Naive thymus-derived CD4-positive, alpha-beta T cell (primary cell): Measurements from ENCODE around the gene HLA-DOA. TPM values are rescaled to one million over a fixed set of nuclear protein-coding genes. Genes with fewer than 3 reads are reported as not detected.

Experiments used
- ATAC-seq: fragments of 150-1000 bp; cut with Tn5 transposase; 2 replicates; pipeline ENCODE4 v1.10.0; 2021; ENCODE audit warnings: mild to moderate bottlenecking, moderate library complexity
- CTCF ChIA-PET: fragments of 350-600 bp; sonication (Branson Sonifier 250); formaldehyde crosslinking; loops from one replicate; lab custom pipeline; 2021; ENCODE audit warnings: antibody characterized with exemption; lab: Charles Lee
- POLR2A ChIA-PET: fragments of 350-600 bp; sonication (Branson Sonifier 250); formaldehyde crosslinking; loops from one replicate; lab custom pipeline; 2021; ENCODE audit warnings: antibody characterized with exemption, inconsistent platforms; lab: Charles Lee
- DNase-seq, 9 donors: peaks; one replicate each; pipeline versions ENCODE4 v3.0.0 to v3.0.0-alpha.2; 2020 to 2022; ENCODE audit warnings: mixed read lengths in 1 of 9
- H3K27ac ChIP-seq: one replicate; pipeline ENCODE4 v1.7.0; 2013; ENCODE audit warnings: mild to moderate bottlenecking, low read depth, low read length, moderate library complexity
- H3K27me3 ChIP-seq, 2 donors: one replicate each; pipeline ENCODE4 v1.7.0; 2013; ENCODE audit warnings: low read length in 2 of 2, mild to moderate bottlenecking in 2 of 2, moderate library complexity in 2 of 2; ENCODE audit not compliant: control insufficient read depth in 2 of 2, insufficient read depth in 2 of 2
- H3K36me3 ChIP-seq, 3 experiments: 1 replicate in 2 of 3; 2 replicates in 1 of 3; pipeline ENCODE4 v1.7.0; 2013; ENCODE audit warnings: low read length in 3 of 3, mild to moderate bottlenecking in 3 of 3, moderate library complexity in 1 of 3; ENCODE audit not compliant: insufficient read depth in 3 of 3, control insufficient read depth in 2 of 3
- H3K4me1 ChIP-seq, 2 donors: one replicate each; pipeline ENCODE4 v1.7.0; 2013; ENCODE audit warnings: low read length in 2 of 2, mild to moderate bottlenecking in 2 of 2, moderate library complexity in 1 of 2; ENCODE audit not compliant: control insufficient read depth in 2 of 2, insufficient read depth in 2 of 2
- H3K4me3 ChIP-seq: 2 replicates; pipeline ENCODE4 v1.7.0; 2013; ENCODE audit warnings: mild to moderate bottlenecking, low read length
- H3K9me3 ChIP-seq, 3 experiments: 1 replicate in 2 of 3; 2 replicates in 1 of 3; pipeline ENCODE4 v1.7.0; 2013; ENCODE audit warnings: low read length in 3 of 3; ENCODE audit not compliant: control insufficient read depth in 2 of 3
- H3K27ac Mint-ChIP-seq, 9 donors: one replicate each; pipeline ENCODE4 v1.8.0; 2020 to 2022; ENCODE audit warnings: mixed read lengths in 9 of 9, mild to moderate bottlenecking in 8 of 9, moderate library complexity in 5 of 9, inconsistent platforms in 2 of 9
- H3K27me3 Mint-ChIP-seq, 5 donors: one replicate each; pipeline ENCODE4 v1.8.0; 2021 to 2022; ENCODE audit warnings: mixed read lengths in 5 of 5, mild to moderate bottlenecking in 1 of 5
- H3K36me3 Mint-ChIP-seq, 5 donors: one replicate each; pipeline ENCODE4 v1.8.0; 2020 to 2022; ENCODE audit warnings: mixed read lengths in 5 of 5, mild to moderate bottlenecking in 3 of 5, inconsistent platforms in 1 of 5
- H3K4me1 Mint-ChIP-seq, 7 donors: one replicate each; pipeline ENCODE4 v1.8.0; 2020 to 2022; ENCODE audit warnings: mixed read lengths in 7 of 7, mild to moderate bottlenecking in 3 of 7, inconsistent platforms in 1 of 7
- H3K4me3 Mint-ChIP-seq, 10 donors: one replicate each; pipeline ENCODE4 v1.8.0; 2020 to 2022; ENCODE audit warnings: mild to moderate bottlenecking in 10 of 10, mixed read lengths in 10 of 10, moderate library complexity in 6 of 10, inconsistent platforms in 2 of 10
- H3K9me3 Mint-ChIP-seq, 11 donors: one replicate each; pipeline ENCODE4 v1.8.0; 2020 to 2022; ENCODE audit warnings: mixed read lengths in 11 of 11, mild to moderate bottlenecking in 4 of 11, inconsistent platforms in 1 of 11, moderate library complexity in 1 of 11
- intact Hi-C, 2 donors: fragments of 100-400 bp; cut with micrococcal nuclease; formaldehyde crosslinking; loops; one replicate each; pipeline ENCODE4 v1.15.1; 2023
- polyA plus RNA-seq, 2 donors: library from polyadenylated mRNA; unstranded; fragments of 300-500 nt; fragmentation: Illumina TruSeq; gene quantifications; one replicate each; pipeline ENCODE4 v1.2.3, GENCODE V29; 2021
- total RNA-seq, 6 experiments: library from RNA in 5 of 6; stranded (reverse) in 5 of 6; gene quantifications; 1 replicate in 5 of 6; 2 replicates in 1 of 6; pipeline ENCODE4 v1.2.3 and lab custom pipeline; 2021 to 2026

HLA-DOA gene
- total and polyA plus RNA-seq, 7 experiments from 2014 or later: 3.0 to 10.5 (median 5.4) TPM

DNA sequence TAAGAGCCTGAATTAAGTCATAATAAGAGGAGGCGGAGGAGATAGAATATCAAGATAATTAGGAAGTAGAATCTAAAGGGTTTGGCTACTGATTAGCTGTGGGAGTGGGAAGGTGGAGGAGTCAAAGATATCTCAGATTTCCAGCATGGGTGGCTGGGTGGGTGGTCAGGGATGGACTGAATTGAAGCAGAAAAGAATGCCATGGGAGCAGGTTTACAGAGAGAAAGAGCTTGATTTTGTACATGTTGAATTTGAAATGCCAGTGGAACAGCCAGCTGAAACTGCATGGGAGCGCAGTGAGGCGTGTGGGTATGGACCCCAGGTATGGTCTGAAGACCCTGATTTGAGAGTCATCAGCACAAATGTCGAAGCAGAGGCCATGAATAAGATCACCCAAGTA lies 55.1 kb downstream of the HLA-DOA start:
- Histone ChIP-seq H3K9me3 (no peaks in the 10 kb centered on the region), H3K36me3 (no peaks in the 10 kb centered on the region), H3K27ac (no peak overlapping the region), H3K27me3 (no peaks in the 10 kb centered on the region), H3K4me3 (no peak overlapping the region), H3K4me1 (peaks cover 21 to 23% of the 10 kb centered on the region in 2 donors)
- Mint-ChIP-seq H3K27ac (peak overlapping the region in 1 of 9 donors; percentile 51), H3K27me3 (no peaks in the 10 kb centered on the region), H3K9me3 (no peaks in the 10 kb centered on the region), H3K4me1 (peaks cover 42 to 53% (median 44%) of the 10 kb centered on the region in 7 donors), H3K36me3 (peaks cover 0 to 8% (median 4%) of the 10 kb centered on the region in 5 donors), H3K4me3 (no peak overlapping the region)
- ATAC-seq (no peak), DNase-seq (no peak)
- intact Hi-C loops: loop anchor here in 1 of 2 donors (2.0 kb wide), 1 partner anchor 13 kb away; the partner anchor contains the start of gene HLA-DMB
- CTCF ChIA-PET: interaction anchor here (0.7 to 13.5 kb wide), 13 partner anchors 14 to 115 kb away, joined by 3 to 411 read pairs (median 10); partner anchors contain the start of genes BRD2, HLA-DMB, PSMB8 and TAP2
- POLR2A ChIA-PET: interaction anchor here (0.7 to 13.5 kb wide), 14 partner anchors 10 to 364 kb away, joined by 3 to 638 read pairs (median 6); partner anchors contain the start of genes BRD2, HLA-DMB, HLA-DPA1 and PSMB8

Other genes with a start within 250 kb of the HLA-DOA start
- gene HLA-DQB2, start 246.1 kb downstream of the HLA-DOA start, total RNA-seq: 10 to 100 TPM in 1 of 5 experiments, 1 to 10 TPM in 2, not detected in 2; 1.8 to 24.8 (median 3.5) TPM
- gene HLA-DQB2, start 246.1 kb downstream of the HLA-DOA start, polyA plus RNA-seq: under 1 TPM in 1 of 2 donors, not detected in 1; 0.95 TPM
- 1 to 10 TPM; 1.7 to 7.7 (median 4.9) TPM for gene HLA-DOB, start 192.6 kb downstream of the HLA-DOA start, total RNA-seq
- under 1 TPM; 0.48 to 0.57 TPM for gene HLA-DOB, start 192.6 kb downstream of the HLA-DOA start, polyA plus RNA-seq
- gene TAP2, start 170.9 kb downstream of the HLA-DOA start, total RNA-seq: 100 to 1,000 TPM in 4 of 5 experiments, 10 to 100 TPM in 1; 84.3 to 243 (median 117) TPM
- gene TAP2, start 170.9 kb downstream of the HLA-DOA start, polyA plus RNA-seq: 10 to 100 TPM; 26.4 to 36.4 TPM
- gene PSMB8, start 165.5 kb downstream of the HLA-DOA start, total RNA-seq: 100 to 1,000 TPM; 111 to 419 (median 115) TPM
- 100 to 1,000 TPM; 322 to 378 TPM for gene PSMB8, start 165.5 kb downstream of the HLA-DOA start, polyA plus RNA-seq
- gene TAP1, start 155.9 kb downstream of the HLA-DOA start, total RNA-seq: 100 to 1,000 TPM in 3 of 5 experiments, 10 to 100 TPM in 2; 92.1 to 500 (median 103) TPM
- 100 to 1,000 TPM; 162 to 274 TPM for gene TAP1, start 155.9 kb downstream of the HLA-DOA start, polyA plus RNA-seq
- gene PSMB9, start 155.4 kb downstream of the HLA-DOA start, total RNA-seq: 100 to 1,000 TPM in 2 of 5 experiments, 10 to 100 TPM in 3; 70.3 to 452 (median 90.5) TPM
- gene PSMB9, start 155.4 kb downstream of the HLA-DOA start, polyA plus RNA-seq: 100 to 1,000 TPM; 385 to 389 TPM
- gene HLA-DMB, start 68.6 kb downstream of the HLA-DOA start, total RNA-seq: 10 to 100 TPM in 2 of 5 experiments, 1 to 10 TPM in 3; 7.8 to 82.5 (median 9.1) TPM
- gene HLA-DMB, start 68.6 kb downstream of the HLA-DOA start, polyA plus RNA-seq: 10 to 100 TPM in 1 of 2 donors, 1 to 10 TPM in 1; 8.2 to 11.9 TPM
- 100 to 1,000 TPM in 1 of 5 experiments, 10 to 100 TPM in 4; 12.5 to 120 (median 29.6) TPM for gene HLA-DMA, start 56.5 kb downstream of the HLA-DOA start, total RNA-seq
- gene HLA-DMA, start 56.5 kb downstream of the HLA-DOA start, polyA plus RNA-seq: 10 to 100 TPM; 19.3 to 25.6 TPM
- 100 to 1,000 TPM; 275 to 391 (median 360) TPM for gene BRD2, start 41.0 kb downstream of the HLA-DOA start, total RNA-seq
- 10 to 100 TPM; 33.4 to 82.6 TPM for gene BRD2, start 41.0 kb downstream of the HLA-DOA start, polyA plus RNA-seq
- gene HLA-DPA1, start 64.1 kb upstream of the HLA-DOA start, total RNA-seq: 100 to 1,000 TPM in 2 of 5 experiments, 10 to 100 TPM in 3; 20.2 to 295 (median 45.6) TPM
- 10 to 100 TPM; 21.1 to 67.0 TPM for gene HLA-DPA1, start 64.1 kb upstream of the HLA-DOA start, polyA plus RNA-seq
- 100 to 1,000 TPM in 1 of 5 experiments, 10 to 100 TPM in 4; 13.7 to 308 (median 43.3) TPM for gene HLA-DPB1, start 66.4 kb upstream of the HLA-DOA start, total RNA-seq
- 10 to 100 TPM; 24.9 to 87.6 TPM for gene HLA-DPB1, start 66.4 kb upstream of the HLA-DOA start, polyA plus RNA-seq
- 1 to 10 TPM in 3 of 5 experiments, under 1 TPM in 2; 0.51 to 3.5 (median 2.5) TPM for gene COL11A2, start 182.9 kb upstream of the HLA-DOA start, total RNA-seq
- under 1 TPM in 1 of 2 donors, not detected in 1; 0.26 TPM for gene COL11A2, start 182.9 kb upstream of the HLA-DOA start, polyA plus RNA-seq
- 100 to 1,000 TPM in 1 of 5 experiments, 10 to 100 TPM in 4; 50.3 to 103 (median 76.2) TPM for gene RXRB, start 191.1 kb upstream of the HLA-DOA start, total RNA-seq
- gene RXRB, start 191.1 kb upstream of the HLA-DOA start, polyA plus RNA-seq: 1 to 10 TPM; 7.6 to 9.4 TPM
- 10 to 100 TPM; 19.1 to 51.9 (median 27.9) TPM for gene SLC39A7, start 191.3 kb upstream of the HLA-DOA start, total RNA-seq
- 10 to 100 TPM; 23.3 to 24.8 TPM for gene SLC39A7, start 191.3 kb upstream of the HLA-DOA start, polyA plus RNA-seq
- 10 to 100 TPM in 4 of 5 experiments, 1 to 10 TPM in 1; 9.7 to 19.5 (median 10.7) TPM for gene HSD17B8, start 195.1 kb upstream of the HLA-DOA start, total RNA-seq
- gene HSD17B8, start 195.1 kb upstream of the HLA-DOA start, polyA plus RNA-seq: 10 to 100 TPM; 62.6 to 67.0 TPM
- 10 to 100 TPM; 36.2 to 47.2 (median 44.5) TPM for gene RING1, start 198.9 kb upstream of the HLA-DOA start, total RNA-seq
- 10 to 100 TPM in 1 of 2 donors, 1 to 10 TPM in 1; 9.5 to 10.4 TPM for gene RING1, start 198.9 kb upstream of the HLA-DOA start, polyA plus RNA-seq